ENCODE results near the gene DMAP1. TPM values are rescaled to one million over a fixed set of nuclear protein-coding genes. Genes with fewer than 3 reads are reported as not detected.
A peak's percentile ranks its signal among the peaks of the same experiment; 100 is the strongest.

DMAP1 gene
- total and polyA plus RNA-seq, 9 of the 15 experiments (the other 6 are each of a cell fraction or from before 2014, with no cell fraction given), result 1.5 to 51.2 (median 30.3) TPM

DNA sequence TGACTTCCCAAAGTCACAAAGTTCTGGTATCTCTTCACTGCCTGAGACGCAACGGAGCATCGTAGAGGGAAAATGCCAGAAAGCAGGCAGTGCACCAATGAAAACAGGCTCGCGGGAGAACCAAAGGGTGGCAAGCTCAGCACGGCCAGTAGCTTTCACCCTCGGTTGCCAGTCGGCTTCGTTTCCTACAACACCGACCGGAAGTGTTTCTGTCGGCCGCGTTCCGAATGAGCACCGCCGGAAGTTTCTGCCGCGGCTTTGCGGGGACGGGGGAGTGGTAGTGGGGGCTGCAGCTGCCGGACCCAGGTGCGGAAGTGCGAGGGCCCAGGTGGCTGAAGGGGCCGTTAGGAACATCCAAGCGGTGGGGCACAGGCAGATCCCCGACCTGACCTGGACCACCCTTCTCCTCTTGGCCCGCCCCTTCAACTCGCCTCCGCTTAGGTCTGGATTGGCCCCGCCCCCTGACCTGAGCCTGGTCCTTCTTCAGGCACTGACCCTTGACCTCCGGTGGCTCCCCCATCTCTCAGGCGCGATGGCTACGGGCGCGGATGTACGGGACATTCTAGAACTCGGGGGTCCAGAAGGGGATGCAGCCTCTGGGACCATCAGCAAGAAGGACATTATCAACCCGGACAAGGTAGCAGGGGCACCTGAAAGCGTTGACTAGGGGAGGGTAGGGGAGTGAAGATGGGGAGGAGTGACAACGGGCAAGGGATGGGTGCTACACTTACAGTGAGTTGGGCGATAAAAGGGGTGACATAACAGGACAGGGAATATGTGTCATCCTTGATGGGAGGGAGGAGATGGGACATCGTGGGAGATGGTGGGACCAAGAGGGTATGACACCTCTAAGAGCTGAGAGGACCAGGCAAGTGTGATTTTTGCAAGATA lies at the start of gene DMAP1 (continued):
- TF ChIP-seq, protein P1, sequence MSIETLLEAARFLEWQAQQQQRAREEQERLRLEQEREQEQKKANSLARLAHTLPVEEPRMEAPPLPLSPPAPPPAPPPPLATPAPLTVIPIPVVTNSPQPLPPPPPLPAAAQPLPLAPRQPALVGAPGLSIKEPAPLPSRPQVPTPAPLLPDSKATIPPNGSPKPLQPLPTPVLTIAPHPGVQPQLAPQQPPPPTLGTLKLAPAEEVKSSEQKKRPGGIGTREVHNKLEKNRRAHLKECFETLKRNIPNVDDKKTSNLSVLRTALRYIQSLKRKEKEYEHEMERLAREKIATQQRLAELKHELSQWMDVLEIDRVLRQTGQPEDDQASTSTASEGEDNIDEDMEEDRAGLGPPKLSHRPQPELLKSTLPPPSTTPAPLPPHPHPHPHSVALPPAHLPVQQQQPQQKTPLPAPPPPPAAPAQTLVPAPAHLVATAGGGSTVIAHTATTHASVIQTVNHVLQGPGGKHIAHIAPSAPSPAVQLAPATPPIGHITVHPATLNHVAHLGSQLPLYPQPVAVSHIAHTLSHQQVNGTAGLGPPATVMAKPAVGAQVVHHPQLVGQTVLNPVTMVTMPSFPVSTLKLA (conservative IDR thresholded peaks at IDR 0.05), result peak; percentile 44 to 80; a peak in 3 of 4 replicates
- peak; percentile 99 for TF ChIP-seq RB1 (IDR thresholded peaks at IDR 0.05; ENCODE audit: low read depth)
- TF ChIP-seq ZNF79 (CRISPR knock-in tag; IDR thresholded peaks at IDR 0.05; ENCODE audit: low read depth), result no peak
- TF ChIP-seq ZNF217 (CRISPR knock-in tag; IDR thresholded peaks at IDR 0.05), result no peak
- TF ChIP-seq, protein P2, sequence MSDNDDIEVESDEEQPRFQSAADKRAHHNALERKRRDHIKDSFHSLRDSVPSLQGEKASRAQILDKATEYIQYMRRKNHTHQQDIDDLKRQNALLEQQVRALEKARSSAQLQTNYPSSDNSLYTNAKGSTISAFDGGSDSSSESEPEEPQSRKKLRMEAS (CRISPR knock-in tag; IDR thresholded peaks at IDR 0.05), result peak; percentile 72; the same call in 1 of the 2 replicates
- no peak for TF ChIP-seq ZNF12 (CRISPR knock-in tag; IDR thresholded peaks at IDR 0.05)
- TF ChIP-seq HNRNPK (IDR thresholded peaks at IDR 0.05; ENCODE audit: low read depth, low read length, poor library complexity, severe bottlenecking), result no peak
- TF ChIP-seq C11orf30 (IDR thresholded peaks at IDR 0.05; ENCODE audit: low read depth), result peak; percentile 92
- peak; percentile 53; the same call in 1 of the 2 replicates for TF ChIP-seq PHTF2 (CRISPR knock-in tag; IDR thresholded peaks at IDR 0.05)
- TF ChIP-seq, protein P3, sequence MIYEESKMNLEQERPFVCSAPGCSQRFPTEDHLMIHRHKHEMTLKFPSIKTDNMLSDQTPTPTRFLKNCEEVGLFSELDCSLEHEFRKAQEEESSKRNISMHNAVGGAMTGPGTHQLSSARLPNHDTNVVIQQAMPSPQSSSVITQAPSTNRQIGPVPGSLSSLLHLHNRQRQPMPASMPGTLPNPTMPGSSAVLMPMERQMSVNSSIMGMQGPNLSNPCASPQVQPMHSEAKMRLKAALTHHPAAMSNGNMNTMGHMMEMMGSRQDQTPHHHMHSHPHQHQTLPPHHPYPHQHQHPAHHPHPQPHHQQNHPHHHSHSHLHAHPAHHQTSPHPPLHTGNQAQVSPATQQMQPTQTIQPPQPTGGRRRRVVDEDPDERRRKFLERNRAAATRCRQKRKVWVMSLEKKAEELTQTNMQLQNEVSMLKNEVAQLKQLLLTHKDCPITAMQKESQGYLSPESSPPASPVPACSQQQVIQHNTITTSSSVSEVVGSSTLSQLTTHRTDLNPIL (CRISPR knock-in tag; IDR thresholded peaks at IDR 0.05), result no peak
- peak; percentile 92 to 95 for TF ChIP-seq FOXK2 (conservative IDR thresholded peaks at IDR 0.05 in 1 of 2, IDR thresholded peaks at IDR 0.05 in 1 of 2; ENCODE audit: low read depth in 2 of 2)
- TF ChIP-seq HDAC6 (IDR thresholded peaks at IDR 0.05; ENCODE audit: low read depth, low read length), result no peak
- peak; percentile 90 for TF ChIP-seq ATF7 (IDR thresholded peaks at IDR 0.05)
- TF ChIP-seq NBN (IDR thresholded peaks at IDR 0.05; ENCODE audit: low read depth), result peak; percentile 77; the same call in 1 of the 2 replicates
- TF ChIP-seq, protein P4, sequence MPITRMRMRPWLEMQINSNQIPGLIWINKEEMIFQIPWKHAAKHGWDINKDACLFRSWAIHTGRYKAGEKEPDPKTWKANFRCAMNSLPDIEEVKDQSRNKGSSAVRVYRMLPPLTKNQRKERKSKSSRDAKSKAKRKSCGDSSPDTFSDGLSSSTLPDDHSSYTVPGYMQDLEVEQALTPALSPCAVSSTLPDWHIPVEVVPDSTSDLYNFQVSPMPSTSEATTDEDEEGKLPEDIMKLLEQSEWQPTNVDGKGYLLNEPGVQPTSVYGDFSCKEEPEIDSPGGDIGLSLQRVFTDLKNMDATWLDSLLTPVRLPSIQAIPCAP (CRISPR knock-in tag; IDR thresholded peaks at IDR 0.05; ENCODE audit: borderline replicate concordance), result no peak
- peak; percentile 86 for TF ChIP-seq FIP1L1 (IDR thresholded peaks at IDR 0.05; ENCODE audit: low read depth, low read length, poor library complexity, severe bottlenecking)
- TF ChIP-seq ZFX (CRISPR knock-in tag; IDR thresholded peaks at IDR 0.05), result peak; percentile 51
- TF ChIP-seq, protein P5, sequence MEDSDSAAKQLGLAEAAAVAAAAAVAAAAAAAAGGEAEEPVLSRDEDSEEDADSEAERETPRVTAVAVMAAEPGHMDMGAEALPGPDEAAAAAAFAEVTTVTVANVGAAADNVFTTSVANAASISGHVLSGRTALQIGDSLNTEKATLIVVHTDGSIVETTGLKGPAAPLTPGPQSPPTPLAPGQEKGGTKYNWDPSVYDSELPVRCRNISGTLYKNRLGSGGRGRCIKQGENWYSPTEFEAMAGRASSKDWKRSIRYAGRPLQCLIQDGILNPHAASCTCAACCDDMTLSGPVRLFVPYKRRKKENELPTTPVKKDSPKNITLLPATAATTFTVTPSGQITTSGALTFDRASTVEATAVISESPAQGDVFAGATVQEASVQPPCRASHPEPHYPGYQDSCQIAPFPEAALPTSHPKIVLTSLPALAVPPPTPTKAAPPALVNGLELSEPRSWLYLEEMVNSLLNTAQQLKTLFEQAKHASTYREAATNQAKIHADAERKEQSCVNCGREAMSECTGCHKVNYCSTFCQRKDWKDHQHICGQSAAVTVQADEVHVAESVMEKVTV (CRISPR knock-in tag; IDR thresholded peaks at IDR 0.05), result peak; percentile 28; the same call in 1 of the 2 replicates
- TF ChIP-seq SIX5 (IDR thresholded peaks at IDR 0.05; ENCODE audit: borderline replicate concordance in 1 of 2, insufficient read depth in 1 of 2, low read depth in 1 of 2, low read length in 2 of 2), result peak; percentile 62 to 77; a peak in 3 of 4 replicates
- TF ChIP-seq POU5F1 (IDR thresholded peaks at IDR 0.05; ENCODE audit: borderline replicate concordance, low read depth, low read length, partially characterized antibody), result peak; percentile 72
- TF ChIP-seq SP1 (CRISPR knock-in tag; IDR thresholded peaks at IDR 0.05), result peak; percentile 98

Data from K562 (cell line).